Right cardiac atrium (tissue), 5 donors: ENCODE results near the gene PPP1R1B. TPM values are rescaled to one million over a fixed set of nuclear protein-coding genes. Genes with fewer than 3 reads are reported as not detected.
"Not testable (repeated sequence)": the region's sequence is repeated elsewhere in the genome, so short reads cannot be mapped to it uniquely, and the experiment has no call there.

Source experiments
- ATAC-seq, 2 donors: fragments of 200-7000 bp; cut with Tn5 transposase; one replicate each; pipeline versions ENCODE4 v1.8.0 to v1.9.1; 2020; ENCODE audit warnings: moderate library complexity in 2 of 2, mild to moderate bottlenecking in 1 of 2
- DNase-seq, 3 donors: peaks; one replicate each; pipeline ENCODE4 v3.0.0-alpha.2; 2020
- H3K27ac ChIP-seq: one replicate; pipeline ENCODE4 v1.5.1; 2013; ENCODE audit warnings: mild to moderate bottlenecking, low read length, control low read depth, moderate library complexity
- H3K27me3 ChIP-seq: one replicate; pipeline ENCODE4 v1.6.1; 2013; ENCODE audit not compliant: control insufficient read depth, insufficient read depth
- H3K4me1 ChIP-seq: one replicate; pipeline ENCODE4 v1.6.1; 2013; ENCODE audit warnings: low read length; ENCODE audit not compliant: control insufficient read depth, insufficient read depth
- H3K4me3 ChIP-seq: one replicate; pipeline ENCODE4 v1.5.1; 2013; ENCODE audit warnings: low read length, control low read depth
- H3K9me3 ChIP-seq: one replicate; pipeline ENCODE4 v1.6.1; 2013; ENCODE audit warnings: low read length; ENCODE audit not compliant: control insufficient read depth
- WGBS: extraction: QIAGEN DNeasy Blood & Tissue Kit; methylation state at CpG from one replicate; pipeline ENCODE4 v1.1.7; 2013; 5-methylcytosine and 5-hydroxymethylcytosine counted together
- intact Hi-C, 4 donors: fragments of 100-400 bp; cut with DNase I; formaldehyde crosslinking; loops; one replicate each; pipeline versions ENCODE4 v1.11.0 to v1.14.0; 2022 to 2023
- long read RNA-seq, 4 donors: library from polyadenylated mRNA; unstranded; transcript quantifications; one replicate each; pipeline ENCODE4 v2.0.0, GENCODE V29; 2020 to 2021
- polyA plus RNA-seq: library from polyadenylated mRNA; stranded (reverse); fragments of 200-250 nt; gene quantifications from one replicate; pipeline ENCODE4 v1.2.3, GENCODE V29; 2013
- total RNA-seq, 4 donors: library from RNA; stranded (reverse); fragmentation: NEBNext Ultra II Directional; extraction: Animal tissue kit (Norgen Biotek cat#: 25700); gene quantifications; one replicate each; pipeline ENCODE4 v1.2.1, GENCODE V29; 2021
- donor health status: healthy with polysubstance abuse.
- donor health status: DM: no; HTN: yes; CAD: no.
- donor health status: DM: no; HTN: no; CAD: no.
- donor health status: DM: no; HTN: yes; CAD: no; lungs with severe emphysema.
- donor health status: DM: yes; HTN: yes; CAD: no.

The PPP1R1B gene
- 1 to 10 TPM; 2.0 to 6.6 (median 2.4) TPM for total RNA-seq
- polyA plus RNA-seq, result 4.4 TPM
- long read RNA-seq, donor 1, result 0 reads
- long read RNA-seq, donor 2, result 0 reads
- long read RNA-seq, donor 3, result 0 reads
- long read RNA-seq, donor 4, result 0 reads

GRCh38 chr17:39626171-39627046 lies at the start of gene PPP1R1B:
PPP1R1B (plus strand) TSS chr17:39626952; CDS start chr17:39627393, 441 bp downstream.
- no peak within 1 kb of the TSS for H3K27ac ChIP-seq
- WGBS, result 20% methylated on average over 29 of the region's 29 CpGs
- no peaks in the 10 kb centered on the region for H3K27me3 ChIP-seq
- DNase-seq (no peak), ATAC-seq (no peak)
- peaks cover 2% of the 10 kb centered on the region for H3K4me1 ChIP-seq
- intact Hi-C loops, result loop anchor here in 1 of 4 donors (10.0 kb wide), 1 partner anchor 48 kb away; no protein-coding TSS in a partner anchor
- peak within 1 kb of the TSS; percentile 33 for H3K4me3 ChIP-seq
- H3K9me3 ChIP-seq, result no peaks in the 10 kb centered on the region

GRCh38 chr17:39578272-39578671 lies 48.5 kb upstream of the PPP1R1B start:
- 85% methylated on average over 2 of the region's 2 CpGs for WGBS
- no peaks in the 10 kb centered on the region for H3K9me3 ChIP-seq
- no peak overlapping the region for H3K4me3 ChIP-seq
- H3K27me3 ChIP-seq, result no peaks in the 10 kb centered on the region
- intact Hi-C loops, result loop anchor here in 1 of 4 donors (5.0 kb wide), 1 partner anchor 39 kb away; no protein-coding TSS in a partner anchor
- ATAC-seq (no peak), DNase-seq (no peak)
- no peak overlapping the region for H3K27ac ChIP-seq
- H3K4me1 ChIP-seq, result no peaks in the 10 kb centered on the region

- Histone ChIP-seq H3K4me1 (no peaks in the 10 kb centered on the region), H3K27me3 (no peaks in the 10 kb centered on the region), H3K9me3 (no peaks in the 10 kb centered on the region), H3K4me3 (no peak overlapping the region), H3K27ac (no peak overlapping the region)
- peak; percentile 71 to 84 (median 81) for DNase-seq
- peak; percentile 69 to 91 for ATAC-seq
- intact Hi-C loops, result loop anchor here in 1 of 4 donors (5.0 kb wide), 1 partner anchor 38 kb away; no protein-coding TSS in a partner anchor
- WGBS, result 48% methylated on average over 8 of the region's 8 CpGs
Observed at GRCh38 chr17:39579318-39580081, 47.3 kb upstream of the PPP1R1B start.

GRCh38 chr17:39580082-39580468 lies 46.7 kb upstream of the PPP1R1B start:
- no peak for DNase-seq
- intact Hi-C loops, result no loop called here
- Histone ChIP-seq H3K4me1 (no peaks in the 10 kb centered on the region), H3K9me3 (no peaks in the 10 kb centered on the region), H3K27ac (no peak overlapping the region), H3K27me3 (no peaks in the 10 kb centered on the region), H3K4me3 (no peak overlapping the region)
- ATAC-seq, result peak in 1 of 2 donors; percentile 11
- WGBS, result 85% methylated on average over 7 of the region's 7 CpGs

- H3K9me3 ChIP-seq, result no peaks in the 10 kb centered on the region
- H3K27ac ChIP-seq, result no peak overlapping the region
- H3K27me3 ChIP-seq, result no peaks in the 10 kb centered on the region
- DNase-seq (no peak), ATAC-seq (no peak)
- H3K4me1 ChIP-seq, result no peaks in the 10 kb centered on the region
- H3K4me3 ChIP-seq, result no peak overlapping the region
- intact Hi-C loops, result no loop called here
- 90% methylated on average over 20 of the region's 20 CpGs for WGBS
Observed at GRCh38 chr17:39581071-39581758, 45.5 kb upstream of the PPP1R1B start.

GRCh38 chr17:39581759-39582085 lies 45.0 kb upstream of the PPP1R1B start:
- ATAC-seq, result no peak
- H3K27ac ChIP-seq, result no peak overlapping the region
- DNase-seq, result no peak
- intact Hi-C loops, result no loop called here
- no peaks in the 10 kb centered on the region for H3K27me3 ChIP-seq
- WGBS, result 70% methylated on average over 4 of the region's 4 CpGs
- no peak overlapping the region for H3K4me3 ChIP-seq
- H3K9me3 ChIP-seq, result no peaks in the 10 kb centered on the region
- no peaks in the 10 kb centered on the region for H3K4me1 ChIP-seq

- Histone ChIP-seq H3K27me3 (no peaks in the 10 kb centered on the region), H3K4me3 (no peak overlapping the region), H3K9me3 (no peaks in the 10 kb centered on the region), H3K4me1 (no peaks in the 10 kb centered on the region), H3K27ac (no peak overlapping the region)
- 33% methylated on average over 2 of the region's 2 CpGs for whole genome bisulfite sequencing
- intact Hi-C loops, result no loop called here
- ATAC-seq (no peak), DNase-seq (no peak)
Observed at GRCh38 chr17:39582658-39583057, 44.1 kb upstream of the PPP1R1B start.

- H3K4me3 ChIP-seq, H3K27ac ChIP-seq, intact Hi-C loops, ATAC-seq, H3K4me1 ChIP-seq, H3K27me3 ChIP-seq, DNase-seq, H3K9me3 ChIP-seq: not testable (repeated sequence)
- WGBS, result 59% methylated on average over 2 of the region's 2 CpGs
Observed at GRCh38 chr17:39590180-39590579, 36.6 kb upstream of the PPP1R1B start.

- intact Hi-C loops, result no loop called here
- ATAC-seq (peak; percentile 25 to 58), DNase-seq (no peak)
- Histone ChIP-seq H3K9me3 (no peaks in the 10 kb centered on the region), H3K4me1 (no peaks in the 10 kb centered on the region), H3K4me3 (no peak overlapping the region), H3K27ac (no peak overlapping the region), H3K27me3 (no peaks in the 10 kb centered on the region)
- 4% methylated on average over 22 of the region's 22 CpGs for WGBS
Observed at GRCh38 chr17:39591958-39592954, 34.5 kb upstream of the PPP1R1B start.

GRCh38 chr17:39593371-39593770 lies 33.4 kb upstream of the PPP1R1B start:
- DNase-seq (no peak), ATAC-seq (no peak)
- Histone ChIP-seq H3K4me1 (no peaks in the 10 kb centered on the region), H3K27ac (no peak overlapping the region), H3K9me3 (no peaks in the 10 kb centered on the region), H3K4me3 (no peak overlapping the region), H3K27me3 (no peaks in the 10 kb centered on the region)
- WGBS, result 93% methylated on average over 2 of the region's 2 CpGs
- intact Hi-C loops, result no loop called here
